GM12891 (cell line): ENCODE measurements around the gene ITPRID1.

Experiments used
- POLR2A ChIP-seq: IDR thresholded peaks from 2 replicates; pipeline ENCODE4 v1.6.1; 2011; ENCODE audit warnings: low read depth, low read length, control low read depth
- POLR2AphosphoS5 ChIP-seq: IDR thresholded peaks from 2 replicates; pipeline ENCODE4 v1.6.1; 2011; ENCODE audit warnings: low read depth, low read length, control low read depth

DNA sequence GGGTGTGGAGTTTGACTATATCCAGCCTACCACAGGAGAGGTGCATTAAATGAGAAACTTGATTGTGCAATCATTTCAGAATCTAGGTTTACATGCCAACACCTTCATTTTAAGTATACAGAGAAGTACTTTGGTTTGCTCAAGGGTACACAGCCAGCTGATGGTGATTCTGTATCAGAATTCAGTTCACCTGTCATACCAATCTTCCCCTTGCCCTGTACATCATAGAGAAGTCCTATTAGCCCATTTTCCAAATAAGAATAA is 138.1 kb downstream of the ITPRID1 start:
- no peak for TF ChIP-seq POLR2A
- TF ChIP-seq POLR2AphosphoS5: no peak
